Measurements from ENCODE around the gene SECISBP2.

Gene SECISBP2

GRCh38 chr9:89345476-89345875 lies 27.2 kb downstream of the SECISBP2 start:
- in situ Hi-C loops (cut with MboI; ENCODE audit: low sequenced_read_pairs): no loop called here

GRCh38 chr9:89346696-89347095 lies 28.4 kb downstream of the SECISBP2 start:
- in situ Hi-C loops (cut with MboI; ENCODE audit: low sequenced_read_pairs): no loop called here

GRCh38 chr9:89347651-89348050 lies 29.4 kb downstream of the SECISBP2 start:
- in situ Hi-C loops (cut with MboI; ENCODE audit: low sequenced_read_pairs): no loop called here

- in situ Hi-C loops (cut with MboI; ENCODE audit: low sequenced_read_pairs): no loop called here
Measured at GRCh38 chr9:89349607-89350006, 31.3 kb downstream of the SECISBP2 start.

GRCh38 chr9:89350988-89351557 lies 32.8 kb downstream of the SECISBP2 start:
- in situ Hi-C loops (cut with MboI; ENCODE audit: low sequenced_read_pairs): no loop called here

GRCh38 chr9:89351584-89352300 lies 33.4 kb downstream of the SECISBP2 start:
- in situ Hi-C loops (cut with MboI; ENCODE audit: low sequenced_read_pairs): no loop called here

- in situ Hi-C loops (cut with MboI; ENCODE audit: low sequenced_read_pairs): no loop called here
Measured at GRCh38 chr9:89352451-89352850, 34.2 kb downstream of the SECISBP2 start.

GRCh38 chr9:89352874-89353649 lies 34.8 kb downstream of the SECISBP2 start:
- in situ Hi-C loops (cut with MboI; ENCODE audit: low sequenced_read_pairs): no loop called here

- in situ Hi-C loops (cut with MboI; ENCODE audit: low sequenced_read_pairs): no loop called here
Measured at GRCh38 chr9:89353989-89354388, 35.7 kb downstream of the SECISBP2 start.

- in situ Hi-C loops (cut with MboI; ENCODE audit: low sequenced_read_pairs): no loop called here
Measured at GRCh38 chr9:89354471-89354870, 36.2 kb downstream of the SECISBP2 start.

GRCh38 chr9:89356782-89357181 lies 38.5 kb downstream of the SECISBP2 start:
- in situ Hi-C loops (cut with MboI; ENCODE audit: low sequenced_read_pairs): no loop called here

- in situ Hi-C loops (cut with MboI; ENCODE audit: low sequenced_read_pairs): no loop called here
Measured at GRCh38 chr9:89357331-89358197, 39.3 kb downstream of the SECISBP2 start.

GRCh38 chr9:89358376-89358916 lies 40.1 kb downstream of the SECISBP2 start:
- in situ Hi-C loops (cut with MboI; ENCODE audit: low sequenced_read_pairs): no loop called here

- in situ Hi-C loops (cut with MboI; ENCODE audit: low sequenced_read_pairs): no loop called here
Measured at GRCh38 chr9:89358985-89359384, 40.7 kb downstream of the SECISBP2 start.

GRCh38 chr9:89359751-89360261 lies 41.5 kb downstream of the SECISBP2 start:
- in situ Hi-C loops (cut with MboI; ENCODE audit: low sequenced_read_pairs): no loop called here

GRCh38 chr9:89360465-89360864 lies 42.2 kb downstream of the SECISBP2 start:
- in situ Hi-C loops (cut with MboI; ENCODE audit: low sequenced_read_pairs): no loop called here

- in situ Hi-C loops (cut with MboI; ENCODE audit: low sequenced_read_pairs): no loop called here
Measured at GRCh38 chr9:89361031-89361430, 42.7 kb downstream of the SECISBP2 start.

GRCh38 chr9:89361816-89362646 lies 43.7 kb downstream of the SECISBP2 start:
- in situ Hi-C loops (cut with MboI; ENCODE audit: low sequenced_read_pairs): no loop called here

- in situ Hi-C loops (cut with MboI; ENCODE audit: low sequenced_read_pairs): no loop called here
Measured at GRCh38 chr9:89362647-89363310, 44.5 kb downstream of the SECISBP2 start.
